Endothelial cell of umbilical vein (primary cell): ENCODE results near the gene RGS6. TPM values are rescaled to one million over a fixed set of nuclear protein-coding genes. Genes with fewer than 3 reads are reported as not detected.

Experiments used
- BruUV-seq: library from RNA; stranded (reverse); fragments of 400-500 nt; replicated peaks from 2 replicates; lab custom pipeline; 2021; lab: Mats Ljungman, UMichigan
- CTCF ChIA-PET: fragments of 300-600, 350-600 bp; sonication (Branson Sonifier 250); formaldehyde crosslinking; loops from one replicate; lab custom pipeline; 2021; ENCODE audit warnings: antibody characterized with exemption, inconsistent platforms; lab: Charles Lee
- POLR2A ChIA-PET: fragments of 300-600, 350-600 bp; sonication (Branson Sonifier 250); formaldehyde crosslinking; loops from one replicate; lab custom pipeline; 2021; ENCODE audit warnings: antibody characterized with exemption, inconsistent platforms; lab: Charles Lee
- DNase-seq: peaks from one replicate; pipeline ENCODE4 v3.0.0-alpha.2; 2011; ENCODE audit warnings: low read depth, low spot score
- FAIRE-seq: peaks from 2 replicates; lab custom pipeline; 2011; peaks lifted over from hg19 to GRCh38; lab: Jason Lieb, UNC
- H2AFZ ChIP-seq: 2 replicates; pipeline ENCODE4 v1.6.0; 2012; ENCODE audit warnings: low read depth, low read length, control low read depth, inconsistent platforms
- H3K27ac ChIP-seq: 2 replicates; pipeline ENCODE4 v1.5.1; 2011; ENCODE audit warnings: low read depth, mild to moderate bottlenecking, control low read depth, low read length, moderate library complexity; ENCODE audit not compliant: insufficient read depth
- H3K27me3 ChIP-seq, 2 experiments: 2 replicates each; pipeline versions ENCODE4 v1.6.0 to v1.6.1; 2011; ENCODE audit warnings: low read length in 2 of 2, mixed read lengths in 1 of 2; ENCODE audit not compliant: control insufficient read depth in 2 of 2, insufficient read depth in 2 of 2
- H3K36me3 ChIP-seq, 2 experiments: 2 replicates in 1 of 2; 3 replicates in 1 of 2; pipeline ENCODE4 v1.5.1; 2011; ENCODE audit warnings: low read length in 2 of 2, mild to moderate bottlenecking in 1 of 2, moderate library complexity in 1 of 2; ENCODE audit not compliant: control insufficient read depth in 2 of 2, insufficient read depth in 2 of 2; ENCODE audit errors: extremely low read depth in 1 of 2
- H3K4me1 ChIP-seq: 3 replicates; pipeline ENCODE4 v1.5.1; 2011; ENCODE audit warnings: mild to moderate bottlenecking, low read length; ENCODE audit not compliant: control insufficient read depth, insufficient read depth; ENCODE audit errors: extremely low read depth
- H3K4me2 ChIP-seq: 2 replicates; pipeline ENCODE4 v1.6.1; 2011; ENCODE audit warnings: low read length, control low read depth, mixed read lengths; ENCODE audit not compliant: insufficient read depth
- H3K4me3 ChIP-seq, 3 experiments: fragments of 200-600 bp in 1 of 3; sonication (generic), shearing (Covaris generic) in 1 of 3; replicated peaks in 1 of 3; 2 replicates each; pipeline ENCODE4 v1.5.1; 2011 to 2016; ENCODE audit warnings: control low read depth in 3 of 3, low read length in 3 of 3, mild to moderate bottlenecking in 2 of 3, inconsistent platforms in 1 of 3, low read depth in 1 of 3, moderate library complexity in 1 of 3; ENCODE audit not compliant: insufficient read depth in 1 of 3
- H3K79me2 ChIP-seq: 2 replicates; pipeline ENCODE4 v1.6.0; 2012; ENCODE audit warnings: low read length, inconsistent platforms; ENCODE audit not compliant: control insufficient read depth, insufficient read depth
- H3K9ac ChIP-seq: replicated peaks from 2 replicates; pipeline ENCODE3; 2011; ENCODE audit warnings: low read length, control low read depth; ENCODE audit not compliant: insufficient read depth; ENCODE audit errors: extremely low read depth
- H3K9me1 ChIP-seq: replicated peaks from 3 replicates; pipeline ENCODE4 v1.6.0; 2011; ENCODE audit warnings: mild to moderate bottlenecking, low read length; ENCODE audit not compliant: control insufficient read depth, insufficient read depth; ENCODE audit errors: extremely low read depth
- H3K9me3 ChIP-seq: replicated peaks from 2 replicates; pipeline ENCODE4 v1.5.1; 2012; ENCODE audit warnings: low read length, inconsistent platforms; ENCODE audit not compliant: control insufficient read depth, insufficient read depth
- H4K20me1 ChIP-seq: replicated peaks from 2 replicates; pipeline ENCODE3; 2011; ENCODE audit warnings: mild to moderate bottlenecking, low read length; ENCODE audit not compliant: control insufficient read depth, insufficient read depth; ENCODE audit errors: extremely low read depth
- CTCF ChIP-seq, 2 donors: IDR thresholded peaks; 1 replicate in 1 of 2; 2 replicates in 1 of 2; pipeline ENCODE4 v1.5.1; 2011; ENCODE audit warnings: low read length in 2 of 2, mild to moderate bottlenecking in 2 of 2, moderate library complexity in 2 of 2, control low read depth in 1 of 2, inconsistent platforms in 1 of 2, low read depth in 1 of 2; ENCODE audit not compliant: insufficient read depth in 1 of 2; ENCODE audit errors: extremely low read depth in 1 of 2
- EZH2 ChIP-seq: IDR thresholded peaks from 2 replicates; pipeline ENCODE4 v1.6.1; 2012; ENCODE audit warnings: borderline replicate concordance, low read depth, mild to moderate bottlenecking, moderate library complexity, low read length, inconsistent platforms; ENCODE audit not compliant: severe bottlenecking
- FOS ChIP-seq: IDR thresholded peaks from 2 replicates; pipeline ENCODE4 v1.6.1; 2011; ENCODE audit warnings: mild to moderate bottlenecking, low read length, moderate library complexity, borderline replicate concordance; ENCODE audit not compliant: insufficient read depth
- GATA2 ChIP-seq: IDR thresholded peaks from 2 replicates; pipeline ENCODE4 v1.7.0; 2011; ENCODE audit warnings: low read depth, mild to moderate bottlenecking, moderate library complexity, mixed read lengths, low read length; ENCODE audit not compliant: insufficient read length, insufficient read depth
- JUN ChIP-seq: IDR thresholded peaks from 2 replicates; pipeline ENCODE4 v1.6.1; 2011; ENCODE audit warnings: borderline replicate concordance, low read depth; ENCODE audit not compliant: insufficient read length, insufficient read depth
- MAX ChIP-seq: IDR thresholded peaks from 2 replicates; pipeline ENCODE4 v1.6.1; 2011; ENCODE audit not compliant: insufficient read depth, insufficient read length
- MYC ChIP-seq: IDR thresholded peaks from one replicate; pipeline ENCODE4 v1.6.1; 2011; ENCODE audit warnings: mild to moderate bottlenecking, low read depth, low read length
- POLR2A ChIP-seq: IDR thresholded peaks from 2 replicates; pipeline ENCODE4 v1.6.1; 2012; ENCODE audit warnings: low read depth, mild to moderate bottlenecking, control low read depth, low read length
- POLR2AphosphoS5 ChIP-seq: IDR thresholded peaks from 2 replicates; pipeline ENCODE4 v1.6.1; 2012; ENCODE audit warnings: low read depth, mild to moderate bottlenecking, control low read depth, low read length, moderate library complexity; ENCODE audit not compliant: insufficient read depth
- dilution Hi-C: fragments of 300-500 bp; cut with MboI; formaldehyde crosslinking; loops from one replicate; pipeline ENCODE4 v1.15.0; 2019; ENCODE audit warnings: low sequenced_read_pairs; ENCODE audit not compliant: extremely low pct_ligation_motif_present
- intact Hi-C: fragments of 100-400 bp; cut with micrococcal nuclease; formaldehyde crosslinking; loops from one replicate; pipeline ENCODE4 v1.10.0; 2022
- polyA plus RNA-seq, 4 experiments: library from polyadenylated mRNA; depleted of rRNA in 3 of 4; stranded (reverse) in 3 of 4; unstranded in 1 of 4; fragments of >200 nt; gene quantifications; 2 replicates each; pipeline versions ENCODE4 v1.2.1 to v1.2.3, GENCODE V29; 2011 to 2012; ENCODE audit warnings: missing spikeins in 1 of 4
- total RNA-seq: library from RNA; stranded (reverse); gene quantifications from 2 replicates; pipeline ENCODE4 v1.2.3, GENCODE V29; 2021

RGS6 gene
- total and polyA plus RNA-seq, 2 donors (not counting 3 experiments of a cell fraction or from before 2014, with no cell fraction given) = not detected

GRCh38 chr14:72554401-72554800 is 622.2 kb downstream of the RGS6 start:
- H4K20me1 ChIP-seq = no peaks in the 10 kb centered on the region
- dilution Hi-C loops (no loop called here), intact Hi-C loops (no loop called here)
- H3K4me1 ChIP-seq = no peaks in the 10 kb centered on the region
- H3K4me3 ChIP-seq = no peak overlapping the region
- H3K9me3 ChIP-seq = no peaks in the 10 kb centered on the region
- no peak overlapping the region for H3K4me2 ChIP-seq
- BruUV-seq = no TSS peak
- no peak for FAIRE-seq
- CTCF ChIA-PET = interaction anchor here (1.0 to 1.7 kb wide), 6 partner anchors 10 to 349 kb away, joined by 3 to 7 read pairs (median 3); no protein-coding TSS in a partner anchor
- H3K9me1 ChIP-seq = no peaks in the 10 kb centered on the region
- H3K27me3 ChIP-seq = peaks cover 10 to 11% of the 10 kb centered on the region in 2 experiments
- H3K79me2 ChIP-seq = no peaks in the 10 kb centered on the region
- no peak overlapping the region for H3K9ac ChIP-seq
- no peak for TF ChIP-seq POLR2AphosphoS5
- TF ChIP-seq MAX = no peak
- TF ChIP-seq CTCF (IDR thresholded peaks at IDR 0.05; ENCODE audit: extremely low read depth in 1 of 2, insufficient read depth in 1 of 2, low read depth in 1 of 2, low read length in 2 of 2) = no peak
- POLR2A ChIA-PET = no interaction called here
- no peak overlapping the region for H3K27ac ChIP-seq
- H3K36me3 ChIP-seq = no peaks in the 10 kb centered on the region
- DNase-seq = no peak
- H2AFZ ChIP-seq = no peak overlapping the region

DNA sequence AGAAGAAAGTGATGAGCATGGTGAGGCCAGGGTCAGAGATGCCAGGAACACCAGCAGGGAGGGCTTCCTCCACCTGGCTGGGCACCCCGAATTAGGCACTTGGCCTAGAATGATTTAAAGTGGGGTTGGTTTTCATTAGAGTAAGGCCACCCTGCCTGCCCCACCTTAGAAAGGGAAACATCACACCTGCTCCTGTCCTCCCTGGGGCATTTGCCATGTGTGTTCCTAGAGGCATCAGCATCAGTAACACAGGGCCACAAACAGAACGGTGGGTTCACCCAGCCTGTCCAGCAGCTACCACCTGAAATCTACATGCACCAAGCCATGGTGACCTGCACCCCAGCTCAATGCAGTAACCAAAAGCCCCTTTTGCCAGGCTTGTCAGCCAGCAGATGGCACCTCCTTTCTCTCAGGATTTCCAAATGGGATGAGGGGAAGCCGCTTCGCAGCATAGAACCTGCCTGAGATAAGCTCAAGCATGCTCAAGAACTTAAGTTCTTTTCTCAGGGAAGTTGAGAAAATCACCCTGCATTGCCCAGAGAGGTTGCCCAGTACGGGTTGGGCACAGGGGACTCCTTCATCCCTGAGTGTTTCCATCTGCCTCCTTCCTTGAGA is 622.9 kb downstream of the RGS6 start:
- H3K9ac ChIP-seq = no peak overlapping the region
- no peak overlapping the region for H3K27ac ChIP-seq
- H4K20me1 ChIP-seq = no peaks in the 10 kb centered on the region
- H3K9me1 ChIP-seq = no peaks in the 10 kb centered on the region
- FAIRE-seq (no peak), DNase-seq (no peak)
- POLR2A ChIA-PET = no interaction called here
- peaks cover 10 to 11% of the 10 kb centered on the region in 2 experiments for H3K27me3 ChIP-seq
- CTCF ChIA-PET = interaction anchor here (0.5 to 1.7 kb wide), 10 partner anchors 8 to 353 kb away, joined by 3 to 7 read pairs (median 3); no protein-coding TSS in a partner anchor
- no peaks in the 10 kb centered on the region for H3K9me3 ChIP-seq
- no TSS peak for BruUV-seq
- H3K4me2 ChIP-seq = no peak overlapping the region
- H3K4me1 ChIP-seq = no peaks in the 10 kb centered on the region
- H3K36me3 ChIP-seq = no peaks in the 10 kb centered on the region
- TF ChIP-seq JUN = no peak
- no peak for TF ChIP-seq GATA2
- no peak for TF ChIP-seq POLR2AphosphoS5
- no peak for TF ChIP-seq POLR2A
- no peak for TF ChIP-seq MAX
- TF ChIP-seq CTCF (IDR thresholded peaks at IDR 0.05; ENCODE audit: extremely low read depth in 1 of 2, insufficient read depth in 1 of 2, low read depth in 1 of 2, low read length in 2 of 2) = no peak
- no peak for TF ChIP-seq MYC
- no peak for TF ChIP-seq FOS
- TF ChIP-seq EZH2 = no peak
- no peak overlapping the region for H2AFZ ChIP-seq
- intact Hi-C loops = no loop called here
- no peak overlapping the region for H3K4me3 ChIP-seq
- dilution Hi-C loops = no loop called here
- no peaks in the 10 kb centered on the region for H3K79me2 ChIP-seq
